BLaER1 (cell line): ENCODE data around the gene CYSRT1.

ENCODE experiments used
- H3K27ac ChIP-seq: shearing (Covaris generic); formaldehyde crosslinking; 2 replicates; pipeline ENCODE4 v1.8.1; 2022
- H3K27me3 ChIP-seq: shearing (Covaris generic); formaldehyde crosslinking; 2 replicates; pipeline ENCODE4 v1.8.1; 2022
- H3K36me3 ChIP-seq: shearing (Covaris generic); formaldehyde crosslinking; 2 replicates; pipeline ENCODE4 v1.8.1; 2022
- H3K4me1 ChIP-seq: shearing (Covaris generic); formaldehyde crosslinking; 2 replicates; pipeline ENCODE4 v1.8.1; 2022
- H3K4me2 ChIP-seq: shearing (Covaris generic); formaldehyde crosslinking; 2 replicates; pipeline ENCODE4 v1.8.1; 2022
- H3K4me3 ChIP-seq: shearing (Covaris generic); formaldehyde crosslinking; 2 replicates; pipeline ENCODE4 v1.8.1; 2022
- H3K9ac ChIP-seq: shearing (Covaris generic); formaldehyde crosslinking; 2 replicates; pipeline ENCODE4 v1.8.1; 2022
- H3K9me3 ChIP-seq: shearing (Covaris generic); formaldehyde crosslinking; 2 replicates; pipeline ENCODE4 v1.8.1; 2022
- H4K20me1 ChIP-seq: shearing (Covaris generic); formaldehyde crosslinking; 2 replicates; pipeline ENCODE4 v1.8.1; 2022
- Cebpa-rat ChIP-seq: shearing (Covaris generic); IDR thresholded peaks from 2 replicates; pipeline ENCODE4 v1.8.1; 2022

CYSRT1 gene

GRCh38 chr9:137267933-137268355, 43.0 kb downstream of the CYSRT1 start:
- H3K36me3 ChIP-seq, result peaks cover 78% of the 10 kb centered on the region

GRCh38 chr9:137268538-137269201, 43.7 kb downstream of the CYSRT1 start:
- no peak for TF ChIP-seq Cebpa-rat
- Histone ChIP-seq H3K36me3 (peaks cover 79% of the 10 kb centered on the region), H3K9me3 (no peaks in the 10 kb centered on the region), H3K27me3 (no peaks in the 10 kb centered on the region), H3K27ac (peak overlapping the region; percentile 47), H3K4me2 (peak overlapping the region; percentile 92), H3K9ac (peak overlapping the region; percentile 54; the same call in 1 of the 2 replicates), H4K20me1 (peaks cover 17% of the 10 kb centered on the region; the same call in 1 of the 2 replicates), H3K4me3 (peak overlapping the region; percentile 4; the same call in 1 of the 2 replicates), H3K4me1 (peaks cover 67% of the 10 kb centered on the region)

More at GRCh38 chr9:137267933-137268355, 43.0 kb downstream of the CYSRT1 start:
- Histone ChIP-seq H3K4me2 (peak overlapping the region; percentile 92), H4K20me1 (peaks cover 18% of the 10 kb centered on the region; the same call in 1 of the 2 replicates), H3K27me3 (no peaks in the 10 kb centered on the region), H3K9me3 (no peaks in the 10 kb centered on the region), H3K4me1 (peaks cover 60% of the 10 kb centered on the region), H3K27ac (peak overlapping the region; percentile 47), H3K4me3 (no peak overlapping the region), H3K9ac (0 out of 2 replicates have a peak overlapping the region, but pooled peaks have one; percentile 1)
- TF ChIP-seq Cebpa-rat, result no peak

- H3K4me2 ChIP-seq, result peak overlapping the region; percentile 92
- H3K9me3 ChIP-seq, result no peaks in the 10 kb centered on the region
- H3K27ac ChIP-seq, result peak overlapping the region; percentile 47; the same call in 1 of the 2 replicates
- no peak for TF ChIP-seq Cebpa-rat
- no peaks in the 10 kb centered on the region for H3K27me3 ChIP-seq
- peak overlapping the region; percentile 4; the same call in 1 of the 2 replicates for H3K4me3 ChIP-seq
- peaks cover 73% of the 10 kb centered on the region for H3K4me1 ChIP-seq
- peak overlapping the region; percentile 54; the same call in 1 of the 2 replicates for H3K9ac ChIP-seq
- peaks cover 73% of the 10 kb centered on the region for H3K36me3 ChIP-seq
- peaks cover 17% of the 10 kb centered on the region; the same call in 1 of the 2 replicates for H4K20me1 ChIP-seq
Observed at GRCh38 chr9:137269231-137269772, 44.3 kb downstream of the CYSRT1 start.

GRCh38 chr9:137270929-137271695, 46.1 kb downstream of the CYSRT1 start:
- no peak for TF ChIP-seq Cebpa-rat
- Histone ChIP-seq H4K20me1 (peaks cover 17% of the 10 kb centered on the region; the same call in 1 of the 2 replicates), H3K4me3 (no peak overlapping the region), H3K27me3 (no peaks in the 10 kb centered on the region), H3K36me3 (peaks cover 56% of the 10 kb centered on the region), H3K27ac (peak overlapping the region; percentile 77), H3K9me3 (no peaks in the 10 kb centered on the region), H3K4me1 (peaks cover 92% of the 10 kb centered on the region), H3K9ac (peak overlapping the region; percentile 59), H3K4me2 (peak overlapping the region; percentile 92)

- no peak for TF ChIP-seq Cebpa-rat
- peaks cover 50% of the 10 kb centered on the region for H3K36me3 ChIP-seq
- peaks cover 17% of the 10 kb centered on the region; the same call in 1 of the 2 replicates for H4K20me1 ChIP-seq
- H3K4me1 ChIP-seq, result peaks cover 97% of the 10 kb centered on the region
- peak overlapping the region; percentile 36; the same call in 1 of the 2 replicates for H3K4me3 ChIP-seq
- H3K4me2 ChIP-seq, result peak overlapping the region; percentile 92
- peak overlapping the region; percentile 77 for H3K27ac ChIP-seq
- H3K27me3 ChIP-seq, result no peaks in the 10 kb centered on the region
- H3K9ac ChIP-seq, result peak overlapping the region; percentile 59
- H3K9me3 ChIP-seq, result no peaks in the 10 kb centered on the region
Observed at GRCh38 chr9:137271696-137272076, 46.7 kb downstream of the CYSRT1 start.

GRCh38 chr9:137272241-137273094, 47.5 kb downstream of the CYSRT1 start:
- H4K20me1 ChIP-seq, result peaks cover 17% of the 10 kb centered on the region; the same call in 1 of the 2 replicates
- peaks cover 99% of the 10 kb centered on the region for H3K4me1 ChIP-seq
- H3K4me3 ChIP-seq, result peak overlapping the region; percentile 36; the same call in 1 of the 2 replicates
- H3K27me3 ChIP-seq, result no peaks in the 10 kb centered on the region
- peak overlapping the region; percentile 92 for H3K4me2 ChIP-seq
- peaks cover 42% of the 10 kb centered on the region for H3K36me3 ChIP-seq
- peak overlapping the region; percentile 77 for H3K27ac ChIP-seq
- H3K9ac ChIP-seq, result peak overlapping the region; percentile 59
- TF ChIP-seq Cebpa-rat, result no peak
- no peaks in the 10 kb centered on the region for H3K9me3 ChIP-seq

- Histone ChIP-seq H3K4me1 (peaks cover 99% of the 10 kb centered on the region), H3K4me2 (peak overlapping the region; percentile 92), H3K4me3 (no peak overlapping the region), H3K9me3 (no peaks in the 10 kb centered on the region), H3K36me3 (peaks cover 36% of the 10 kb centered on the region), H4K20me1 (peaks cover 17% of the 10 kb centered on the region; the same call in 1 of the 2 replicates), H3K27me3 (no peaks in the 10 kb centered on the region), H3K27ac (peak overlapping the region; percentile 94), H3K9ac (peak overlapping the region; percentile 59)
- TF ChIP-seq Cebpa-rat, result no peak
Observed at GRCh38 chr9:137273095-137273490, 48.1 kb downstream of the CYSRT1 start.

GRCh38 chr9:137273611-137274320, 48.8 kb downstream of the CYSRT1 start:
- Histone ChIP-seq H3K9me3 (no peaks in the 10 kb centered on the region), H3K4me3 (peak overlapping the region; percentile 62; the same call in 1 of the 2 replicates), H3K4me2 (peak overlapping the region; percentile 92), H3K4me1 (peaks cover 99% of the 10 kb centered on the region), H3K27ac (peak overlapping the region; percentile 94), H3K36me3 (peaks cover 33% of the 10 kb centered on the region), H3K9ac (peak overlapping the region; percentile 65; the same call in 1 of the 2 replicates), H4K20me1 (peaks cover 17% of the 10 kb centered on the region; the same call in 1 of the 2 replicates), H3K27me3 (no peaks in the 10 kb centered on the region)
- TF ChIP-seq Cebpa-rat, result no peak
